Osteocyte (in vitro differentiated cells): ENCODE results near the gene RWDD3. TPM values are rescaled to one million over a fixed set of nuclear protein-coding genes. Genes with fewer than 3 reads are reported as not detected.

Source experiments
- DNase-seq: peaks from one replicate; pipeline ENCODE4 v3.0.0; 2021; ENCODE audit warnings: mixed read lengths; ENCODE audit not compliant: unreplicated experiment; ENCODE audit errors: extremely low spot score
- H3K27ac Mint-ChIP-seq: one replicate; pipeline ENCODE4 v1.8.0; 2021; ENCODE audit warnings: mild to moderate bottlenecking, mixed read lengths; ENCODE audit not compliant: unreplicated experiment
- H3K27me3 Mint-ChIP-seq: one replicate; pipeline ENCODE4 v1.8.0; 2021; ENCODE audit warnings: mixed read lengths; ENCODE audit not compliant: unreplicated experiment
- H3K36me3 Mint-ChIP-seq: one replicate; pipeline ENCODE4 v1.8.0; 2021; ENCODE audit warnings: mixed read lengths; ENCODE audit not compliant: unreplicated experiment
- H3K4me1 Mint-ChIP-seq: one replicate; pipeline ENCODE4 v1.8.0; 2021; ENCODE audit warnings: mixed read lengths; ENCODE audit not compliant: unreplicated experiment
- H3K4me3 Mint-ChIP-seq: one replicate; pipeline ENCODE4 v1.8.0; 2021; ENCODE audit warnings: mild to moderate bottlenecking, moderate library complexity, mixed read lengths; ENCODE audit not compliant: unreplicated experiment
- H3K9me3 Mint-ChIP-seq: one replicate; pipeline ENCODE4 v1.8.0; 2021; ENCODE audit warnings: mixed read lengths; ENCODE audit not compliant: unreplicated experiment
- CTCF ChIP-seq: fragments of 200-600 bp; sonication (generic); IDR thresholded peaks from 2 replicates; pipeline ENCODE4 v1.5.0; 2021; ENCODE audit warnings: antibody characterized with exemption, mild to moderate bottlenecking, moderate library complexity
- long read RNA-seq: library from polyadenylated mRNA; unstranded; transcript quantifications from one replicate; pipeline ENCODE4 v2.0.0, GENCODE V29; 2021
- total RNA-seq: library from RNA; stranded (reverse); gene quantifications from 2 replicates; pipeline ENCODE4 v1.2.1, GENCODE V29; 2021

RWDD3 gene
- 13.1 and 15.5 TPM in 2 replicates for total RNA-seq
- long read RNA-seq, transcript RWDD3-202 (4 exons, 1,235 nt): major isoform, 18 of 48 reads
- long read RNA-seq, partial matches to known transcripts: 8 of 48 reads
- long read RNA-seq, other reads (novel, unspliced or antisense): 18 of 48 reads

- peak within 1 kb of the TSS; percentile 87 for H3K4me3 Mint-ChIP-seq
- no peaks in the 10 kb centered on the region for H3K9me3 Mint-ChIP-seq
- TF ChIP-seq CTCF: peak; percentile 97
- DNase-seq: peak; percentile 97
- peak within 1 kb of the TSS; percentile 90 for H3K27ac Mint-ChIP-seq
- H3K27me3 Mint-ChIP-seq: peaks cover 27% of the 10 kb centered on the region
- H3K36me3 Mint-ChIP-seq: peaks cover 5% of the 10 kb centered on the region
- H3K4me1 Mint-ChIP-seq: peaks cover 30% of the 10 kb centered on the region
Measured at GRCh38 chr1:95233737-95234500, at the start of gene RWDD3. TSS of gene RWDD3 (plus strand) at chr1:95234210. CDS start at chr1:95234231, 21 bp downstream.

- TF ChIP-seq CTCF: no peak
- Mint-ChIP-seq H3K9me3 (peaks cover 5% of the 10 kb centered on the region), H3K4me1 (no peaks in the 10 kb centered on the region), H3K27ac (no peak overlapping the region), H3K36me3 (no peaks in the 10 kb centered on the region), H3K4me3 (no peak overlapping the region), H3K27me3 (peaks cover 30% of the 10 kb centered on the region)
- no peak for DNase-seq
Measured at GRCh38 chr1:95186149-95186548, 47.9 kb upstream of the RWDD3 start.

- no peaks in the 10 kb centered on the region for H3K36me3 Mint-ChIP-seq
- H3K27me3 Mint-ChIP-seq: peaks cover 8% of the 10 kb centered on the region
- no peak overlapping the region for H3K4me3 Mint-ChIP-seq
- DNase-seq: no peak
- no peaks in the 10 kb centered on the region for H3K4me1 Mint-ChIP-seq
- no peak for TF ChIP-seq CTCF
- no peak overlapping the region for H3K27ac Mint-ChIP-seq
- H3K9me3 Mint-ChIP-seq: peaks cover 5% of the 10 kb centered on the region
Measured at GRCh38 chr1:95193591-95193990, 40.4 kb upstream of the RWDD3 start.

- H3K27me3 Mint-ChIP-seq: peaks cover 13% of the 10 kb centered on the region
- H3K4me1 Mint-ChIP-seq: no peaks in the 10 kb centered on the region
- H3K36me3 Mint-ChIP-seq: no peaks in the 10 kb centered on the region
- no peak for TF ChIP-seq CTCF
- no peaks in the 10 kb centered on the region for H3K9me3 Mint-ChIP-seq
- DNase-seq: no peak
- no peak overlapping the region for H3K4me3 Mint-ChIP-seq
- H3K27ac Mint-ChIP-seq: no peak overlapping the region
Measured at GRCh38 chr1:95195046-95195445, 39.0 kb upstream of the RWDD3 start.

GRCh38 chr1:95196017-95196416, 38.0 kb upstream of the RWDD3 start:
- H3K27ac Mint-ChIP-seq: no peak overlapping the region
- peaks cover 17% of the 10 kb centered on the region for H3K27me3 Mint-ChIP-seq
- H3K36me3 Mint-ChIP-seq: no peaks in the 10 kb centered on the region
- H3K4me1 Mint-ChIP-seq: no peaks in the 10 kb centered on the region
- H3K4me3 Mint-ChIP-seq: no peak overlapping the region
- no peak for TF ChIP-seq CTCF
- no peaks in the 10 kb centered on the region for H3K9me3 Mint-ChIP-seq
- DNase-seq: no peak
